HG02973 (cell line): ENCODE results near the gene DOCK4.

Experiments
- ATAC-seq: cut with Tn5 transposase; IDR thresholded peaks from one replicate; pipeline ENCODE4 v1.9.1; 2021; ENCODE audit warnings: moderate library complexity; ENCODE audit not compliant: unreplicated experiment

DOCK4 gene

GRCh38 chr7:111784296-111784695 is 421.9 kb downstream of the DOCK4 start:
- no peak for ATAC-seq

DNA sequence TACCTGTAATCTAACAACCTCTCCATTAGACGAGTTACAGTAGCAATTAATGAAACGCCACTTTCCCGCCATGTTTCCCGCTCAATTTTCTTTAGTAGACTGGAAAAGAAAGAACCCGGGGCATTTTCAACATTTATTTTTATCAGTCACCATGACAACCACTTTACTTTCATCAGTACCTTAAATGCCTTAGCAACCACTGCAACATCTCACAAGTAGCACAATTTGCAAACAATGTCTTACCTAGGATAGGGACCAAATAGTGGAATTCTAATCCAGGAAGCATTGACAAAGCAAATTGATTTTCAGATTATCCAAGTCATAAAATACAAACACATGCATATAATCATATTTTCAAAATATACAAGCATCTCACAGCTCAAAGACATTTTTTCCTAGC is 422.3 kb downstream of the DOCK4 start:
- no peak for ATAC-seq

DNA sequence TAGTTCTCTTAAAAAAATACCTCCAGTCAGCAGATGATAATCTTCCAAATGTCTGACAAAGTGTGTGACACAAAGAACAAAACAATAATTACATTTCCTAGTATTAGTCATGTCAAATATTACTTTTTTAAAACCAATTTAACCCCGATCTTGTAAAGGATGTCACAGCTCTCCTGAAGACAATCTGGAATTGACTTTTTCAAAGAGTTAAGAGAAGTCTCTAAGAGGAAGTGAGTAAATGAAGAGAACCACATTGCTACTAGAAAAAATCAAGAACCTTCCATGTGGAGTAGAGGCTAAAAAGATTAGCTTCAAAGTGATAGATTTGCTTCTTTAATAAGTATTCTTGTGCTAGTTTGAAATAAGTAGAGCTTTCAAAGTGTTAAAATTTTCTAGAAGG is 425.7 kb downstream of the DOCK4 start:
- peak; percentile 48 for ATAC-seq

DNA sequence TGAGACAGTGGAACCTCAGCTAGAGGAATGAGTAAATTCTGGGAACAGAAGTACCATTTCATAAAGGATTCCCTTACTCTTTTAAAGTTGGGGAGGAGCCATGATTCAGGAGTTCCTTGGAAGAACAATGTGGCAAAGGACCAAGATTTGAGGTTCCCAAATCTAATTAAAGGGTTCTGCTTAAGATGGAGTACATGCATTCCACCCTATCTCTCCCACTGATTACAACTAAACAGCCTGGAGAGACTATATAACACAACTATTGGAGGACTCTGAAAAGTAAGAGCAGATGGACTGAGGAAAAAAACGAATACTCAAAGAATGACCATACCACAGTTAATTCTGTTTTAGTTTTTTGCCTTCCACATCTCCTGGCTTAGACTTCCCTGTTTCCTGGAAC is 431.0 kb downstream of the DOCK4 start:
- ATAC-seq: no peak

DNA sequence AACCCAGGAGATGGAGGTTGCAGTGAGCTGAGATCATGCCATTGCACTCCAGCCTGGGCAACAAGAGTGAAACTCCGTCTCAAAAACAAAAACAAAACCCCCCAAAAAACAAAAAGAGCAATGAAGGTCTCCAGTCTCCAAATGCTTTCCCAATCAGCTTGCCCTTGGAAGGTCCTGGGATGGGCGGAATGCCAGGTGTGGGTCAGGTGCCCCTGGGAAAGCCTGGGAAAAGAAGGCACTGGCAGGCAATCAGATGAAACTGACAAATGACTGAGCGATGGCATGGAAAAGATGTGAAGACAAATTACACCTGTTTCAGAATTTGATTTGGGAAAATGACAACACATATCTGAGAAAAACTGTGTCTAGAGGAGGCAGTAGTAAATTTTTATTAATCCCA is 433.5 kb downstream of the DOCK4 start:
- ATAC-seq: no peak

- no peak for ATAC-seq
These were observed 434.6 kb downstream of the DOCK4 start for GRCh38 chr7:111771638-111772037.

- no peak for ATAC-seq
These were observed 436.1 kb downstream of the DOCK4 start for GRCh38 chr7:111770116-111770515.

DNA sequence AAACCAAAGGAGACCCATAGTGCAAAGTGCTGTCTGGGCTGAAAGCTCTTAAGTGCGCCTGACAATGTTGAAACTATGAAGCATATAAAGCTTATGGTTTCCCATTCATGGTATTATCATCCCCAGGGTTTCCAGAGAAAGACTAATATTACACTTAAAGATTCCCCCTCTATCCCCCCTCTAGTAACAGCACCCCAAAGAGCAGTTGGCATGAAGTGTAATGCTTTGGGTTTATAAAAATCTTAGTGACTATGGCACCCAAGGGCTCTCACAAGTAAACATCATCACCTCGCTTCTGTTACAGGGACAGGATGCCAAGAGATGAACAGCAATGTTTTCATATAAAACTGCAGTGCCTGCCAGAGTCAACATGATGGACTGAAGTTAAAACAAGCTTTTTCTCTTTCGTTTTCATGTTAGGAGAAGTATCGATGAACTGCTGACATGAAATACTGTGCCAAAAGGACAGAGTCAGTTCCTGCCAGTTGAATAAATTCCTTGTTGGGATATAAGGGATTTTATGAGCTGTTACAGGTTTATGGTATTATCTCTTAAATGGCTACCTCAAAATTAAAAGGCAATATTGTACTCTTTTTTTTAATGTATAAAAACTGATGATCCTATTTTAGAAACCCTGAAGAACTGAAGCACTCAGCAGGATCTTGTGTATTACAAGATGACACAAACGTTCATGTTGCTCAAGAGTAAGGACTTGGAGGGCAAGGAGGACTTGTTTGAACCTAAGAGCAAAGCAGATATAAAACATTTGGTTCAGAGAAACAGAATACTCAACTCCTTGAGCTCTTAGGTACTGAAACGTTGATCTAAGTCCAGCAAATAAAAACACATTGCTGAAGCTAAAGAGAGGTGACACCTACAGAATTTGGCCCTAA is 440.2 kb downstream of the DOCK4 start:
- no peak for ATAC-seq

GRCh38 chr7:111763221-111763801 is 442.9 kb downstream of the DOCK4 start:
- ATAC-seq: no peak

GRCh38 chr7:111762799-111763198 is 443.4 kb downstream of the DOCK4 start:
- no peak for ATAC-seq

DNA sequence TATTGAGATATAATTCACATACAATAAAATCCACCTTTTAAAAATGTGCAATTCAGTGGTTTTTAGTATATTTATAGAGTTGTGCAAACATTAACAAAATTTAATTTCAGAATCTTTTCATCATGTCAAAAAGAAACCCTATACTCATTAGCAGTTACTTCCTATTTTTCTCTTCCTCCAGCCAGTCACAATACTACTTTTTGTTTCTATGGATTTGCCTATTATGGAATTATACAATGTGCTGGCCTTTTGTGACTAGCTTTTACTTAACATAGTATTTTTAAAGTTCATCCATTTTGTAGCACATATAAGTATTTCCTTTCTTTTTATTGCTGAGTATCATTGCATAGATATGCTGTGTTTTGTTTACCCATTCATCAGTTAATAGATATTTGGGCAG is 444.0 kb downstream of the DOCK4 start:
- ATAC-seq: no peak

GRCh38 chr7:111760043-111760442 is 446.2 kb downstream of the DOCK4 start:
- ATAC-seq: no peak

GRCh38 chr7:111758332-111758731 is 447.9 kb downstream of the DOCK4 start:
- no peak for ATAC-seq

DNA sequence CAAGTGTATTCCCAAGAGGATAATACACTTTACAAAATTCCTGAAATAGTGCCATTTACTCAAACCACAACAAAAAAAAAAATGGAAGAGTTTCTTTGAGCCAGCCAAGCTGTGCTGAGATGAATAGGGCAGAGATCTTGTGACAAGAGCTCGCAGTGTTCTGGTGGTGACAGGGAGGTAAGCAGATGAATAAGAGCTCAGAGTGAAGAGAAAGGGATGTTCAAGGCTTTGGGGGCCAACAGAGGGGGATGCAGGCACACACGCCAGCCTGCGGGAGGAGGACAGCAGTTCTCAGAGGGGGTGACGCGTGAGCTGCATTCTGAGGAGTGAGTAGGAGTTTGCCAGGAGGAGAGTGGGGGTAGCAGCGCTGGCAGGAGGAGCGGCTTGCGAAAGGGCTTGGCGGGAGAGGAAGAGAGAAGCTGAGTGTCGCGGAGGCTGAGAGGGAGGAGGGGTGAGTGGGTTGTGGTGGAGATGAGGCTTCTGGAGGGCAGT is 449.5 kb downstream of the DOCK4 start:
- no peak for ATAC-seq

- no peak for ATAC-seq
These were observed 450.8 kb downstream of the DOCK4 start for GRCh38 chr7:111755383-111755782.

GRCh38 chr7:111753968-111754367 is 452.2 kb downstream of the DOCK4 start:
- no peak for ATAC-seq

GRCh38 chr7:111752022-111752582 is 454.1 kb downstream of the DOCK4 start:
- peak; percentile 92 for ATAC-seq

- no peak for ATAC-seq
These were observed 455.3 kb downstream of the DOCK4 start for GRCh38 chr7:111750878-111751277.

- no peak for ATAC-seq
These were observed 456.0 kb downstream of the DOCK4 start for GRCh38 chr7:111750228-111750627.

GRCh38 chr7:111749625-111750024 is 456.6 kb downstream of the DOCK4 start:
- no peak for ATAC-seq

- ATAC-seq: no peak
These were observed 458.5 kb downstream of the DOCK4 start for GRCh38 chr7:111747718-111748117.

GRCh38 chr7:111746950-111747349 is 459.2 kb downstream of the DOCK4 start:
- ATAC-seq: no peak
